Lower leg skin (tissue), 4 donors: ENCODE data around the gene RFC5. TPM values are rescaled to one million over a fixed set of nuclear protein-coding genes. Genes with fewer than 3 reads are reported as not detected.

ENCODE experiments used
- DNase-seq, 2 donors: peaks; one replicate each; pipeline ENCODE4 v3.0.0-alpha.2; 2019; ENCODE audit warnings: low spot score in 2 of 2
- H3K4me3 ChIP-seq: fragments of 200-600 bp; sonication (generic); 2 replicates; pipeline ENCODE4 v1.5.1; 2017; ENCODE audit warnings: mild to moderate bottlenecking, low read depth; ENCODE audit not compliant: poor library complexity, severe bottlenecking
- CTCF ChIP-seq, 3 donors: fragments of 450-650 bp; IDR thresholded peaks; one replicate each; pipeline ENCODE4 v1.5.1; 2016; ENCODE audit warnings: antibody characterized with exemption in 3 of 3, mild to moderate bottlenecking in 3 of 3, moderate library complexity in 2 of 3
- POLR2A ChIP-seq, 2 donors: fragments of 450-650 bp; IDR thresholded peaks; one replicate each; pipeline ENCODE4 v1.6.1; 2016 to 2017; ENCODE audit warnings: antibody characterized with exemption in 2 of 2, mild to moderate bottlenecking in 1 of 2, moderate library complexity in 1 of 2
- WGBS, 2 donors: methylation state at CpG; one replicate each; pipeline ENCODE4 v1.1.5; 2018; 5-methylcytosine and 5-hydroxymethylcytosine counted together
- intact Hi-C: fragments of 100-400 bp; cut with DNase I; formaldehyde crosslinking; loops from one replicate; pipeline ENCODE4 v1.15.0; 2023; ENCODE audit warnings: low total_unique reads
- total RNA-seq, 4 donors: library from RNA; depleted of rRNA; stranded (reverse); fragments of >200 nt; gene quantifications; one replicate each; pipeline ENCODE4 v1.1.0, GENCODE V29; 2016

RFC5 gene
- total RNA-seq, 4 donors from 2014 or later = 6.2 to 14.3 (median 11.3) TPM

GRCh38 chr12:118055865-118056773 lies 39.6 kb downstream of the RFC5 start:
- TF ChIP-seq CTCF (IDR thresholded peaks at IDR 0.05) = no peak
- DNase-seq = peak in 1 of 2 donors; percentile 77
- H3K4me3 ChIP-seq = no peak overlapping the region
- WGBS, 2 donors = 77 to 81% methylated on average over 13 of the region's 13 CpGs
- intact Hi-C loops = no loop called here

- WGBS, 2 donors = 88 to 97% methylated on average over 7 of the region's 7 CpGs
- intact Hi-C loops = no loop called here
- peak in 1 of 2 donors; percentile 69 for DNase-seq
- H3K4me3 ChIP-seq = no peak overlapping the region
- TF ChIP-seq POLR2A (IDR thresholded peaks at IDR 0.05) (no peak), CTCF (IDR thresholded peaks at IDR 0.05) (no peak)
Measured at GRCh38 chr12:118058227-118058626, 41.7 kb downstream of the RFC5 start.

GRCh38 chr12:118058881-118059280 lies 42.4 kb downstream of the RFC5 start:
- intact Hi-C loops = no loop called here
- DNase-seq = peak in 1 of 2 donors; percentile 42
- TF ChIP-seq CTCF (IDR thresholded peaks at IDR 0.05) (no peak), POLR2A (IDR thresholded peaks at IDR 0.05) (no peak)
- 88 to 90% methylated on average over 8 of the region's 8 CpGs for WGBS, 2 donors
- H3K4me3 ChIP-seq = no peak overlapping the region

GRCh38 chr12:118059341-118060191 lies 43.1 kb downstream of the RFC5 start:
- DNase-seq = no peak
- H3K4me3 ChIP-seq = peak overlapping the region; percentile 49
- TF ChIP-seq POLR2A (IDR thresholded peaks at IDR 0.05) = no peak
- TF ChIP-seq CTCF (IDR thresholded peaks at IDR 0.05) = no peak
- WGBS, 2 donors = 12 to 15% methylated on average over 11 of the region's 11 CpGs
- intact Hi-C loops = no loop called here

- DNase-seq = peak; percentile 25 to 89
- 0 to 3% methylated on average over 8 to 14 of the region's 46 CpGs for WGBS, 2 donors
- TF ChIP-seq CTCF (IDR thresholded peaks at IDR 0.05) (no peak), POLR2A (IDR thresholded peaks at IDR 0.05) (no peak)
- intact Hi-C loops = no loop called here
- peak overlapping the region; percentile 49 for H3K4me3 ChIP-seq
Measured at GRCh38 chr12:118060301-118061010, 44.0 kb downstream of the RFC5 start.
